Immature natural killer cell (primary cell): ENCODE data around the gene GCHFR. TPM values are rescaled to one million over a fixed set of nuclear protein-coding genes. Genes with fewer than 3 reads are reported as not detected.

Experiments used
- DNase-seq, 3 donors: peaks; one replicate each; pipeline ENCODE4 v3.0.0; 2022; ENCODE audit warnings: mixed read lengths in 1 of 3
- H3K27ac Mint-ChIP-seq, 6 donors: one replicate each; pipeline ENCODE4 v1.8.0; 2020; ENCODE audit warnings: mixed read lengths in 6 of 6, mild to moderate bottlenecking in 5 of 6, inconsistent platforms in 4 of 6, moderate library complexity in 3 of 6
- H3K27me3 Mint-ChIP-seq, 3 donors: one replicate each; pipeline ENCODE4 v1.8.0; 2020 to 2021; ENCODE audit warnings: low read depth in 3 of 3, mild to moderate bottlenecking in 3 of 3, mixed read lengths in 3 of 3, moderate library complexity in 3 of 3, inconsistent platforms in 1 of 3
- H3K36me3 Mint-ChIP-seq, 3 donors: one replicate each; pipeline ENCODE4 v1.8.0; 2020; ENCODE audit warnings: mixed read lengths in 3 of 3, inconsistent platforms in 2 of 3, mild to moderate bottlenecking in 2 of 3
- H3K4me1 Mint-ChIP-seq, 2 donors: one replicate each; pipeline ENCODE4 v1.8.0; 2020; ENCODE audit warnings: inconsistent platforms in 2 of 2, mild to moderate bottlenecking in 2 of 2, mixed read lengths in 2 of 2, moderate library complexity in 1 of 2
- H3K4me3 Mint-ChIP-seq, 5 donors: one replicate each; pipeline ENCODE4 v1.8.0; 2020; ENCODE audit warnings: mild to moderate bottlenecking in 5 of 5, mixed read lengths in 5 of 5, inconsistent platforms in 3 of 5, moderate library complexity in 3 of 5
- H3K9me3 Mint-ChIP-seq, 6 donors: one replicate each; pipeline ENCODE4 v1.8.0; 2020; ENCODE audit warnings: mild to moderate bottlenecking in 6 of 6, mixed read lengths in 6 of 6, inconsistent platforms in 4 of 6, moderate library complexity in 3 of 6
- polyA plus RNA-seq, 3 donors: library from polyadenylated mRNA; unstranded; fragments of 300-500 nt; fragmentation: Illumina TruSeq; gene quantifications; one replicate each; pipeline ENCODE4 v1.2.3, GENCODE V29; 2021

The GCHFR gene
- 100 to 1,000 TPM; 183 to 303 (median 230) TPM for polyA plus RNA-seq

DNA sequence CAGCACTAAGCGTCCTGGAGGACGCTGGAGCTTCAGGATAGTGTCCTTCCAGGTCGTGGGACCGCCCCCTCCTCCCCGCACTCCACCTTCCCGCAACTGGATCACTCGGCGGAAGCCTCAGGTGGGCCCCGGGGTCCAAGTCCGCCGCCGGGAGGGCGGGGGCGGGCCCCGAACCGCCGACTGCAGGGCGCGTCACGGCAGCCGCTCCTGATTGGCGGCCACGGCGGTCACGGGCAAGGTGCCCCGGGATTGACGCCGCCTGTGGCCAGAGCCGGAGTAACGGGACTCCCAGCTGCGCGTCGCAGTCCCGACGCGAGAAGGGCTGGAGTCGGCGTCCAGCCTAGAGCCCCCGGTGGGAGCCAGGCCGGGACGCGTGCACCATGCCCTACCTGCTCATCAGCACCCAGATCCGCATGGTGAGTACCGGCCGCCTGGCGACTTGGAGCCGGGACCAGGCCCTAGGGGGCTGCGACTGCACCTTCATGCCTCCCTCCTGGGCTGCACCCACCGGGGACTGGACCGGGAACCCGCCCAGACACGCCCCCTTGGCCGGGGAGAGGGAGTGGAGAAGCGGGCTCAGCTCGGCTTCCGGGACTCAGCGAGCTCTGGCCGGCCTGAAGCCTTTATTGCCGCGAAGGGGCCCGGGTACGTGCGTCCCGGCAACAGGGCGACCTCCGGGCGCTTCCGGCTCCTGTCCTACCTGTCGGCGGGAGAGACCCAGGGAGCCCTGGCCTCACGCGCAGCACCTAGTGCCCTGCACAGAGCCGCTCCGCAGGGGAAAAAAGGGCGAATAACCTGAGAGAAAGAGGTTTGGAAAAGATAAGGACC is at the start of gene GCHFR:
Gene GCHFR (plus strand): TSS at position 268 of the 828 bp plus-strand sequence. CDS start 113 bp downstream, at position 381.
- Mint-ChIP-seq H3K27ac (peak within 1 kb of the TSS; percentile 87 to 96 (median 92)), H3K4me1 (peaks cover 36 to 47% of the 10 kb centered on the region in 2 donors), H3K4me3 (peak within 1 kb of the TSS; percentile 80 to 91 (median 82)), H3K9me3 (peaks cover 0 to 2% (median 0%) of the 10 kb centered on the region in 6 donors), H3K36me3 (peaks cover 0 to 3% (median 0%) of the 10 kb centered on the region in 3 donors), H3K27me3 (peaks cover 2 to 10% (median 4%) of the 10 kb centered on the region in 3 donors)
- peak; percentile 60 to 67 (median 64) for DNase-seq

DNA sequence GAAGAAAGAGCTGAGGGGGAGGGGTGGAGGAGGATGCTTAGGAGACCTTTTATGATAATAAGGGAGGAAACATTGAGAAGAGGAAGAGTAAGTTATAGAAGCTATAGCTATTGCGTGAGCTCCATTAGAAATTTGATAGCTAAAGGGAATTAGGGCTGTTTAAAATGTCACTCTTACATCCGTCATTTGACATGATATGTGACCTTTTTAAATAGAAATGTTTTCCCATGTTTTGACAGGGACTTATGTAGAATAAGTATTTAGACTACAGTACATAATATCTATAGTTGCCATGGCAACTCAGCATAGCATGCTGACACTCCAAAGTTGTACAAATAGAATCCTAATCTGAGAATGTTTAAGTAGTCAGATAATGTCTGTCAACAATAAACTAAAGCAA is 49.7 kb upstream of the GCHFR start:
- peak overlapping the region in 1 of 6 donors; percentile 39 for H3K27ac Mint-ChIP-seq

DNA sequence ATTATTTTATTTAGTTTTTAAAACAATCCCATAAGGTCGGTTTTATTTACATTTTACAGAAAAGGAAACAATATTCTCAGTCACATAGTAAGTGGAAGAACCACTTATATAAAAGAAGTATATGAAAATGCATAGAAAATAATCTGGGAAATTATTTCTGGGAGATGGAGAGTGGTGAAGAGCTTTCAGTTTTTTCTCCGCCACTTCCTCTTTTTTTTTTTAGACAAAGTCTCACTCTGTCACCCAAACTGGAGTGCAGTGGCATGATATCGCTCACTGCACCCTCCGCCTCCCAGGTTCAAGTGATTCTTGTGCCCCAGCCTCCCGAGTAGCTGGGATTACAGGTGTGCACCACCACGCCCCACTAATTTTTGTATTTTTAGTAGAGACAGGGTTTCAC is 47.7 kb upstream of the GCHFR start:
- Mint-ChIP-seq H3K27me3 (no peaks in the 10 kb centered on the region), H3K9me3 (no peaks in the 10 kb centered on the region), H3K4me3 (no peak overlapping the region), H3K27ac (no peak overlapping the region), H3K4me1 (no peaks in the 10 kb centered on the region), H3K36me3 (peaks cover 0 to 3% (median 0%) of the 10 kb centered on the region in 3 donors)
- DNase-seq = no peak

More for the DNA sequence above, 49.7 kb upstream of the GCHFR start:
- no peak for DNase-seq
- H3K4me1 Mint-ChIP-seq = no peaks in the 10 kb centered on the region
- no peak overlapping the region for H3K4me3 Mint-ChIP-seq
- peaks cover 0 to 5% (median 3%) of the 10 kb centered on the region in 3 donors for H3K36me3 Mint-ChIP-seq
- no peaks in the 10 kb centered on the region for H3K27me3 Mint-ChIP-seq
- H3K9me3 Mint-ChIP-seq = no peaks in the 10 kb centered on the region

DNA sequence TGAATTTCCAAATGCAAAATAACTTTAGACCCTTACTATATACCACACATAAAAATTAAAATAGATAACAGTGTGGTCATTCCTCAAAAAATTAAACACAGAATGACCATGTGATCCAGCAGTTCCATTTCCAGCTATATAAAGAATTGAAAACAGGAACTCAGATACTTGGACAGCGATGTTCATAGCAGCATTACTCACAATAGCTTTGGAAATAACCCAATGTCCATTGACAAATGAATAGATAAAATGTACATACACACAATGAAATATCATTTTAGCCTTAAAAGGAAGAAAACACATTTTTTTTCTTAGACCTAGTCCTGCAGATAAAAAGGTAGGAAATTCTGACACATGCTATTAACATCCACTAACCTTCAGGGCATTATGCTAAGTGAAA is 42.2 kb upstream of the GCHFR start:
- Mint-ChIP-seq H3K9me3 (no peaks in the 10 kb centered on the region), H3K27me3 (peaks cover 0 to 1% (median 0%) of the 10 kb centered on the region in 3 donors), H3K27ac (no peak overlapping the region), H3K4me3 (no peak overlapping the region), H3K36me3 (peaks cover 0 to 3% (median 0%) of the 10 kb centered on the region in 3 donors), H3K4me1 (no peaks in the 10 kb centered on the region)
- no peak for DNase-seq

DNA sequence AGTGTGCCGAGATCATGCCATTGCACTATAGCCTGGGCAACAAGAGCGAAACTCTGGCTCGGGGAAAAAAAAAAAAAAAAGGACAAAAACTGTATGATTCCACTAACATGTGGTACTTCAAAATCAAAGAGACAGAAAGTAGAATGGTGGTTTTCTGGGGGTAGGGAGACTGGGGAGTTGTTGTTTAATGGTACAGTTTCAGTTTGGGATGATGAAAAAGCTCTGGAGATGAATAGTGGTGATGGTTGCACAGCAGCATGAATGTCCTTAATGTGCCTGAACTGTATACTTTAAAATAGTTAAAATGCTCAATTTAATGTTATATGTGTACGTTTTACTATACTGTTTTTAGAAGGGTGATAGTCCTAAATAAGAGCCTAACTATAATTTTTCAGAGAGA is 41.5 kb upstream of the GCHFR start:
- H3K4me1 Mint-ChIP-seq = no peaks in the 10 kb centered on the region
- no peak overlapping the region for H3K27ac Mint-ChIP-seq
- H3K4me3 Mint-ChIP-seq = no peak overlapping the region

DNA sequence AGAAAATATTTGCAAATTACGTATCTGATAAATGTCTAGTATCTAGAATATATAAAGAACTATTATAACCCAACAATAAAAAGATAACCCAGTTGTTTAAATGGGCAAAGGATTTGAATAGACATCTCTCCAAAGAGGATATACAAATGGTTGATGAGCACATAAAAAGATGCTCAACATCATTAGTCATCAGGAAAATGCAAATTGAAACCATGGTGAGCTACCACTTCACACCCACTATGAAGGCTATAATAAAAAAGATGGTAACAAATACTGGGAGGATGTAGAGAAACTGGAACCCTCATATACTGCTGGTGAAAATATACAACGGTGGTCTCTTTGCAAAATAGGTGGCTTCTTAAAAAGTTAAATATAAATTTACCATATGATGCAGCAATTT is 40.9 kb upstream of the GCHFR start:
- Mint-ChIP-seq H3K4me1 (no peaks in the 10 kb centered on the region), H3K36me3 (peaks cover 0 to 3% (median 0%) of the 10 kb centered on the region in 3 donors), H3K27ac (no peak overlapping the region), H3K9me3 (no peaks in the 10 kb centered on the region), H3K4me3 (no peak overlapping the region), H3K27me3 (peaks cover 0 to 1% (median 0%) of the 10 kb centered on the region in 3 donors)
- no peak for DNase-seq

More for the DNA sequence above, 41.5 kb upstream of the GCHFR start:
- no peak for DNase-seq
- no peaks in the 10 kb centered on the region for H3K9me3 Mint-ChIP-seq
- peaks cover 0 to 3% (median 0%) of the 10 kb centered on the region in 3 donors for H3K36me3 Mint-ChIP-seq
- peaks cover 0 to 1% (median 0%) of the 10 kb centered on the region in 3 donors for H3K27me3 Mint-ChIP-seq

DNA sequence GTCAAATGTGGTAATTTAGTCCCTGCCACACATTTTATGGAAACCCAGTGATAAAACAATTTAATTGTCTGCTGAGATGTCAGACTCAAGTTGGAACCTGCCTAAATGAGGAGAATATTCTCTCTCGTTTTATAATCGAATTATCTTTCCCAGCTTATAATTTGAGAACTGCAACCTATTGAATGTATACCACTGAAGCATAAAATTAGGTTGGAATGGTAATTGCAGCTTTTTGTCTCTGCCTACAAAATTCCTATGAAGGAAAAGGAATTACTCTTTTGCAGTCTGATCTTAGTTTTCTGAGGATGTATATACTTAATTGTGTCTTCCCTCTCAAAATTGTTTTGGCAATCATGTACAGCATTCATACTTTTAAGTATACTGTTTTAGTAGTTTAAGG is 39.9 kb upstream of the GCHFR start:
- no peak overlapping the region for H3K4me3 Mint-ChIP-seq
- H3K27ac Mint-ChIP-seq = no peak overlapping the region
- peaks cover 0 to 1% (median 0%) of the 10 kb centered on the region in 3 donors for H3K27me3 Mint-ChIP-seq
- no peak for DNase-seq
- peaks cover 0 to 5% (median 0%) of the 10 kb centered on the region in 3 donors for H3K36me3 Mint-ChIP-seq
- H3K9me3 Mint-ChIP-seq = no peaks in the 10 kb centered on the region
- H3K4me1 Mint-ChIP-seq = no peaks in the 10 kb centered on the region

DNA sequence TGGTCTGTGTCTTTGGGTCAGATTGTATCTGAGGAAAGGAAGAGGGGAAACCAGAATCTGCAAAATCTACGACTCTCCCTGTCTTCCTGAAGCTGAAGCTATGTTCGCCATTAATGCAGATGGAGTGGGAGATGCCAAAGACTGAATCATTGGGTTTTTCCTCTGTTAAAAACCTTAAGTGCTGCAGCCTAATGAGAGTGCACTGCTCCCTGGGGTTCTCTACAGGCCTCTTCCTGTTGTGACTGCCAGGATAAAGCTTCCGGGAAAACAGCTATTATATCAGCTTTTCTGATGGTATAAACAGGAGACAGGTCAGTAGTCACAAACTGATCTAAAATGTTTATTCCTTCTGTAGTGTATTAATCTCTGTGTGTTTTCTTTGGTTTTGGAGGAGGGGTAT is 32.8 kb upstream of the GCHFR start:
- no peaks in the 10 kb centered on the region for H3K9me3 Mint-ChIP-seq
- no peaks in the 10 kb centered on the region for H3K4me1 Mint-ChIP-seq
- H3K36me3 Mint-ChIP-seq = peaks cover 5 to 25% (median 12%) of the 10 kb centered on the region in 3 donors
- H3K27me3 Mint-ChIP-seq = no peaks in the 10 kb centered on the region
- H3K4me3 Mint-ChIP-seq = no peak overlapping the region
- DNase-seq = no peak
- H3K27ac Mint-ChIP-seq = peak overlapping the region in 3 of 6 donors; percentile 17 to 46 (median 40)

DNA sequence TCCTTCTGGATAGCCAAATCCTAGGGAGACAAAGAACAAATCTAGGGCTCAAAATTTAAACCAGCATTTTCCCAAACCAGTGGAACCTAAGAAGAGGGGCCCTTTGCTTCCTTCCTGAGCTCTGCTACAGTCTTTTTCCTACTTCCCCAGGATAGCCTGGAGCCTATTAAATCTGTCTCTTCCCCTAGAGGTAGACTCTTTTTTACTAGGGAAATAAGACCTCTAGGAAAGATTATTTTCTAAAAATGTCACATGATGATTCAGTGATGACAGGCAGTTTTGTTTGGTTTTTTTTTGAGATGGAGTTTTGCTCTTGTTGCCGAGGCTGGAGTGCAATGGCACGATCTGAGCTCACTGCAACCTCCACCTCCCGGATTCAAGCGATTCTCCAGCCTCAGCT is 27.3 kb upstream of the GCHFR start:
- peaks cover 0 to 3% (median 0%) of the 10 kb centered on the region in 3 donors for H3K27me3 Mint-ChIP-seq
- H3K4me3 Mint-ChIP-seq = no peak overlapping the region
- peaks cover 4 to 5% of the 10 kb centered on the region in 2 donors for H3K4me1 Mint-ChIP-seq
- H3K36me3 Mint-ChIP-seq = peaks cover 6 to 57% (median 12%) of the 10 kb centered on the region in 3 donors
- H3K9me3 Mint-ChIP-seq = no peaks in the 10 kb centered on the region
- no peak for DNase-seq
- H3K27ac Mint-ChIP-seq = no peak overlapping the region

DNA sequence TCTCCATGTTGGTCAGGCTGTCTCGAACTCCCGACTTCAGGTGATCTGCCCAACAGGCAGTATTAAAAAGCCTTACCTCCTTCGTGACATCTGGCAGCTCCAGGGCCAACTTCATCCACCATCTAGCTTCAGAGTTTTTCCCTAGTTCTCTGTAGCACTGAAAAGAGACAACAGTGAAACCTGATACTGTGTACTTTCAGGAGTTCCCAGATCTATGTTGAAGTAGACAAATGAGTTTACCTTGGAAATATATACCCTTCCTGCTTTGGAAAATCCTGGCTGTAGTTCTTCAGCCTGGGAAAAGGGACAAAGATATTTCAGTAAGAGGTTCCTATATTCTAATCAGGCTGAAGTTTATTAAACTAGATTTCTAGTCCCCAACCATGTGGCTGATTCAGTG is 26.8 kb upstream of the GCHFR start:
- peaks cover 5% of the 10 kb centered on the region in 2 donors for H3K4me1 Mint-ChIP-seq
- H3K4me3 Mint-ChIP-seq = no peak overlapping the region
- H3K9me3 Mint-ChIP-seq = no peaks in the 10 kb centered on the region
- H3K36me3 Mint-ChIP-seq = peaks cover 6 to 57% (median 12%) of the 10 kb centered on the region in 3 donors
- H3K27me3 Mint-ChIP-seq = peaks cover 0 to 3% (median 0%) of the 10 kb centered on the region in 3 donors
- no peak for DNase-seq
- no peak overlapping the region for H3K27ac Mint-ChIP-seq

DNA sequence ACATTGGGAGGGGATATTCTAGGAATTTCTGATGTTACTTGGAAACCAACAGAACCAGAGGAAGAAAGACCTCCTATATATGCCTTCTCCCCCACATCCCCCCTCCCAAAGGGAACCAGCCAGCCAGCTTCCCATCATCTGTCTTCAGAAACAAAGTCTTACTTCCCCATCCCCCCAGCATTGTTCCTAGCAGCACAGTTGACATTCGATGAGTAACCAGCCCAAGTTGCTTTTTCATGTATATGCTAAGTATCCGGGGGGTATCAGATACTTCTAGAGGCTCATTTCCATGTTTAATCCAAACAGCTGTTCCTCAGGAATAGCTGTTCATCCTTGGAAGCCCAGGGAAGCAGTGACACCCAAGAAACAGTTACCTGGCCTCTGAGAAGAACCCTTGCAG is 24.8 kb upstream of the GCHFR start:
- no peak overlapping the region for H3K4me3 Mint-ChIP-seq
- no peaks in the 10 kb centered on the region for H3K9me3 Mint-ChIP-seq
- peaks cover 24 to 25% of the 10 kb centered on the region in 2 donors for H3K4me1 Mint-ChIP-seq
- H3K27me3 Mint-ChIP-seq = peaks cover 3 to 4% (median 3%) of the 10 kb centered on the region in 3 donors
- DNase-seq = no peak
- peak overlapping the region in 3 of 6 donors; percentile 13 to 70 (median 48) for H3K27ac Mint-ChIP-seq
- H3K36me3 Mint-ChIP-seq = peaks cover 6 to 62% (median 18%) of the 10 kb centered on the region in 3 donors

DNA sequence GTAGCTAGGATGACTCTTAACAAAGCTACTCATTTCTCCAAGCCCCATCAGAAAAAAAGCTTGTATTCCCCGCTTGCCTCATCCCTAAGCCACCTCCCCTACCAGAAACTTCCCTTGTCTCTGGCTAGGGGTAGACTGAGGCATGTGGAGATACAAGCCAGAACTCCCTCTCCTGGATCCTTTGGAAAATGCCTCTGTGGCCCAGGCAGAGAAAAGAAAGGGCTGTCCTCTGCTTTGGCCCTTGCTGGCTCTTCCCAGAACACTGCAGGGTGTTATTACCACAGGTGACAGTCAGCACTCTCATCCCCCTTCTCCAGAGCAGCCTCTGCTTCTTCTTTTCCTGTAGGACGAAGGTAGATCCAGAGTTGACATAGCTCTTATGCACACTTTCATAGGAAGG is 24.0 kb upstream of the GCHFR start:
- H3K4me3 Mint-ChIP-seq = no peak overlapping the region
- H3K4me1 Mint-ChIP-seq = peaks cover 32 to 33% of the 10 kb centered on the region in 2 donors
- no peaks in the 10 kb centered on the region for H3K9me3 Mint-ChIP-seq
- peaks cover 6 to 63% (median 21%) of the 10 kb centered on the region in 3 donors for H3K36me3 Mint-ChIP-seq
- peak overlapping the region in 2 of 6 donors; percentile 19 to 45 for H3K27ac Mint-ChIP-seq
- no peak for DNase-seq
- H3K27me3 Mint-ChIP-seq = peaks cover 3 to 6% (median 3%) of the 10 kb centered on the region in 3 donors

DNA sequence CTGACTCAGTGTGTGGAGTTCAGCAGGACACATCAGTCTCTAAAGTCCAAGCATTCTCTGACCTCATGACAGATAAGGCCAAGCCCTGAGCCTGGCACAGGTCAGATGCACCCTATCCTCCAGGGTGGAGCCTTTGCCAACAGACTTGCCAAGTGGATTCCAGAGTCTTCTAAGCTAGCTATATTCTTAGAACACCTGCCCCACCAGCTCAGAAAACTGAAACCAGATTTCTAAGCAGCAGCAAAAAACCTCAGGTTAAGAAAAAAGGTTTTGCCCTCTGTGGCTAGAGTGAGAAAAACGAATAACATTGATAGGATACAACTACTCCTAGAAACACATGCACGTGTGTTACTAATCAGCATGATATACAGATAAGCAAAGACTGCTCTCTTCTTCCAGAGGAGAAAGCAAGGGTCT is 20.4 kb upstream of the GCHFR start:
- no peak for DNase-seq
- Mint-ChIP-seq H3K4me1 (peaks cover 66 to 69% of the 10 kb centered on the region in 2 donors), H3K27ac (peak overlapping the region; percentile 96 to 99 (median 98)), H3K36me3 (peaks cover 0 to 44% (median 27%) of the 10 kb centered on the region in 3 donors), H3K4me3 (peak overlapping the region; percentile 76 to 86 (median 83)), H3K27me3 (peaks cover 7 to 14% (median 10%) of the 10 kb centered on the region in 3 donors), H3K9me3 (no peaks in the 10 kb centered on the region)
